HG02885 (cell line): Measurements from ENCODE around the gene NECTIN4.
A peak's percentile ranks its signal among the peaks of the same experiment; 100 is the strongest.
"Not testable (repeated sequence)": the region's sequence is repeated elsewhere in the genome, so short reads cannot be mapped to it uniquely, and the experiment has no call there.

Experiments
- ATAC-seq: cut with Tn5 transposase; IDR thresholded peaks from one replicate; pipeline ENCODE4 v1.9.1; 2021; ENCODE audit warnings: mild to moderate bottlenecking; ENCODE audit not compliant: unreplicated experiment, poor library complexity

NECTIN4 gene

GRCh38 chr1:161089251-161089924 lies at the start of gene NECTIN4:
TSS of gene NECTIN4 (minus strand) at chr1:161089558. CDS start at chr1:161089296, 262 bp downstream.
- no peak for ATAC-seq

DNA sequence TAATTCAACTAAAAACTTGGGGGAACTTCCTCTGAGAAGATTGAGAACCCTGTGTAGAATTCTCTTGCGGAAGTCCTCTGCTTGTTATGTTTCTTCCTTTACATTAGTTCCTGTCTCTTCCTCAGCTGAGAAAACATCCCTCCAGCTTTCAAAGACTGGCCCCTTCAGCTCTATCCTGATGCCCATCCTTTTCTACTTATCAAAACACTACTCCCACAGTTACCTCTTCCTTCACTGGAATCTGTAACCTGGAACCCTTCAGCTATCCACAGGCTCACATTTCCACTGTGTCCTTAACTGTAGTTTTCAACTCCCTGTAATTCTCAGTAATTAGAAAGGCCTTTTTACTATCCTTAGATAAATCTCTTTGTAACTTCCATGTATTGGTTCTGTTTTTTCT lies 49.1 kb upstream of the NECTIN4 start:
- ATAC-seq, result no peak

DNA sequence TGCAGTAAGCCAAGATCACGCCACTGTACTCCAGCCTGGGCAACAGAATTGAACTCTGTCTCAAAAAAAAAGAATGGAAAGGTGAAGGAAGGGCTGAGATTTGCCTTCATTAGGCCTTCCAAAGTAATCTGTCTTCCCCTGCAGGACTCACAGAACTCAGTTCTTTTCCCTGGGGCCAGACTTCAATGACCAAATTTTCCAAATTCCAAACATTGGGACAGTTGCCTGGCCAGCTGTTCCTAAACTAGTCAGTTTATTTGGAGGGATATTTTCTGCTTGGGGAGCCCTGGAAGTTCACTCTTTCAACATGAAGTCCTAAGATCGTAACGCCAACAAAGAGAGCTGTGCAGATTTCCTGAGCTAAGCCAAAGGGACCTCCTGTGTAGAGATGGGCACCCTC lies 48.5 kb upstream of the NECTIN4 start:
- ATAC-seq, result no peak

GRCh38 chr1:161133220-161133740 lies 43.9 kb upstream of the NECTIN4 start:
- ATAC-seq, result no peak

- peak; percentile 94 for ATAC-seq
These were observed 43.3 kb upstream of the NECTIN4 start, which contains the start of gene DEDD for GRCh38 chr1:161132410-161133219. TSS of gene DEDD (minus strand) at chr1:161132667. CDS start at chr1:161124462, 8,205 bp downstream.

DNA sequence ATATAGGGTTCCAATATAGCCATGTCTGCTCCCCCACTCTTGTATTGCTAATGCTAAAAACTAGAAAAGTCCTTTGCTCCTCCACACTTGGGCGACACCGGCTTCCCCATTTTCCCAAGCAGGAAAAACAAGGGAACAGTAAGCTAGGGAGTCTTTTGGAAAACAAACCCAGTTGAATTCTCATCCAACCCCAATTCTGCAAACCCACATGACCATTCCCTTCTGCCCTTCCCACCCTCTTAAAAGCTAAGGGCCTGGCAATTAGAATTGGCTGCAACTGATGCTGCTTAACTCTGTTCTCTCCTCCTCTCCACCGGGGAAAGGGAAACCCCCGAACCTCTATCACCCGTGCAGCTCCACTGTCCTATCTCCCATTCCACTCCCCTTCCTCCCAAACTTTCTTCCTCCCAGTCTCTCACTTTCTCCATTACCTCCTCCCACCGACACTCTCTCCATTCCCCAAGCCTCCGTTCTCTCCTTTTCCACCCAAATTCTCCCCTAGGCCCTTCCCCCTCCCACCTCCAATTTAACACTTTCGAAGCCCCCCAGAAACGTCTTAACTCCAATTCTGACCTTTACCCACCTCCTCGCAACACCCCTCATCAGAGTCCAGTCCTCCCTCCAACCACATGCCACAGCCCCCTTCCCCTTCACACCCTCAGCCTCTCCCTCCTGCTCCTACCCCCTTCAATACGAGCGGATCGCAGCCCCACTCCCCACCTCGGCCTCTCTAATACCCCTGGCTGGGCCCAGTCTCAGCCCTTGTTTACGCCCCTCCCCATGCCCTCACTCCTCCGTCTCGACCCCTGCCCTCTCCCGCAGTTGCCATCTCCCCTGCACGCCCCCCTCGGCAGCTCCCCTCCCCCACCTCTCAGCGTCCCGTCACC lies 42.4 kb upstream of the NECTIN4 start:
- no peak for ATAC-seq

DNA sequence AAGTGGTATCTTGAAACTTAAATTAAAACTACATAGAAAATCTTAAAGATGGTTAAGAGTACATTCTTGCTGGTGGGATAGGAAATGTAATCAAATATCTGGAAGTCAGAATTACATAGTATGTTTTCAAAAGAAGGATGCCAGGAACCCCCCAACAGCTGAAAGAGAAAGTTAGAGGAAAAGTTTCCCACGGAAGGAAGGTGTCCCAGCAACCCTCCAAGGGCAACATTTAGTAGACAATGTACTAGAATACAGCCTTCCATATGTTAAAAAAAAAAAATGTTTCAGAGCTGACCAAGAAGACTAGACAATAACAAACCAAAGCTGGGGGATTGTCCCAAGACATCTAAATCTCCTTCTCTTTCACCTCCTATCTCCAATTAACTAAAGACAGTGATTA lies 40.9 kb upstream of the NECTIN4 start:
- no peak for ATAC-seq

DNA sequence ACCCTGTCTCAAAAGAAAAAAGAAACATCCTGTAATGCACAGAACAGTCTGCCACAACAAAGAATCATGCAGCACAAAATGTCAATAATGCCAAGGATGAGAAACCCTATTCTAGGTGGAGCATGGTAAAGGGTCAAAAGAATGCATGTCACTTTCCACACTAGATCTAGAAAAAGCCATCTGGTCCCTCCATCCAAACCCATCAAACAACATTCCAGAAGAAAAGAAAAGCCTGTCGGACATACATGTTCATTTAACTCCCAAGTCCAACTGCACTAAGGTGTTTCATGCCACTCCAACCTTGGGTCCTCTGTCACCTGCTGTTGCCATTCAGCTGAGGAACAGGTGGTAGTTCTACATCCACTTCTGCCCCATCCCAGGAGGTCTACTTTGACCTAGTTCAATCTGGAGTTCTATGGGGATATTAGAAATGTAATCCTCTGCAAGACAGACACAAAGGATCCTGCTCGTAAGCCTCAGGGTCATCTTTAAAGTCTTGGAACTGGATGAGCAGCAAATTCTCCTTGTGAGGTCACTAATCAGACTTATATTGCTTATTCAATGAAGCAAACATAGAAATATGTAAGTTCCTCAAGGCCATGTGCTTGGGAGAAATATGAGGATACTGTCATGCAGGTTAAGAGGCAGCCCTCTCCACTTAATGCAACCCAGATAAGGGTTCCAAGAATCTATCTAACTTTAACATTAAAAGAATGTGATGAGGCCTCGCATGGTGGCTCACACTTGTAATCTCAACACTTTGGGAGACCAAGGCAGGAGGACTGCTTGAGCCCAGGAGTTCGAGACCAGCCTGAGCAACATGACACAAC lies 39.4 kb upstream of the NECTIN4 start:
- ATAC-seq, result no peak

DNA sequence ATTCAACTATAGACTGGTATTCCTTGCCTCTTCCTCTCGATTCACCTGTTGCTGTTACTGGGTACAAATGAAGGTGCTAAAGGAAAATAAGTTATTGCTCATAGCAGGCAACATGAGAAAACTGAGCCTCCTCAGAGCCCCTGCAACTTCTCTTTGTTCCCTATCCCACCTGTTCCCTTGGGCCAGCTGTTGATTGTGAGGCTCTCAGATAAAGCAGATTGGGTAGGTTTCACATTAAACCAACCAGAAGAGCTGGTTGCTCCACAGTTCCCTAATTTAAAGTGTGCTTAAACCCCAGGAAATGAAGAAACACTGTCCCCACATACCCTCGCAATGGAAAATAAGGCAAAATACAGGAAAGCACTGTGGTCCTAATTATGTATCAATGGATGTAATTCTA lies 38.3 kb upstream of the NECTIN4 start:
- no peak for ATAC-seq

- ATAC-seq, result no peak
These were observed 33.6 kb upstream of the NECTIN4 start for GRCh38 chr1:161122967-161123366.

GRCh38 chr1:161121834-161122233 lies 32.5 kb upstream of the NECTIN4 start:
- ATAC-seq, result no peak

DNA sequence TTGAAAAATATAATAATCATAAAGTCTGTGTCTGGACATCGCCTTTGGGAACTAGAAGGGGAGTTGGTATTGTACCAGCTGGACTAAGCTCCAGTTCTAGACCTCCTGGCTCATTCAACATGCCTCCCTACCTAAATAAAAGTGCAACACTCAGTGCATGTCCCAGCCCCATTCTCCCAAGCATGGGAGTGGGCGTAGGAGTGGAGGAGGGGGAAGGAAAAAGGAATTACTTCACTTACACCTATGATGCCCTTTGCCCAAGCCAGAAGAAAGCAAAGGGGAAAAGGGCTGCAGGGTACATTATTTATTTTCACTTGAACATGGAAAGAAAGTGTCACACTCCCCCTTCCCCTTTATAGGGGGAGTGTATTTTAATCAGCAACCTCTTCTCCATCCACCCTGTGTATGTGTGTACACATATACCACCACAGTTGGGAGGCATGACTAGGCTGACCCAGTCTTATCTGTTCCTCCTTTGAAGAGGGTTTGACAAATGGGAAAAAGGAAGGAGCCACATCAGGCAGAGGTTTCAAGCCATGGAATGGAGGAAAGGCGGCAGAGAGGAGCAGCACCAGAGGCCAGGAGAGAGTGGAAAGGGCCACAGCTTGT lies 31.8 kb upstream of the NECTIN4 start:
- no peak for ATAC-seq

- peak; percentile 67 for ATAC-seq
These were observed 29.9 kb upstream of the NECTIN4 start for GRCh38 chr1:161119092-161119903.

GRCh38 chr1:161117759-161118581 lies 28.6 kb upstream of the NECTIN4 start, which contains the start of the genes NIT1 and PFDN2:
TSS of gene NIT1 (plus strand) at chr1:161118105. CDS start at chr1:161118177, 72 bp downstream.
TSS of gene PFDN2 (minus strand) at chr1:161118037. CDS start at chr1:161118026, 11 bp downstream.
- peak; percentile 85 for ATAC-seq

DNA sequence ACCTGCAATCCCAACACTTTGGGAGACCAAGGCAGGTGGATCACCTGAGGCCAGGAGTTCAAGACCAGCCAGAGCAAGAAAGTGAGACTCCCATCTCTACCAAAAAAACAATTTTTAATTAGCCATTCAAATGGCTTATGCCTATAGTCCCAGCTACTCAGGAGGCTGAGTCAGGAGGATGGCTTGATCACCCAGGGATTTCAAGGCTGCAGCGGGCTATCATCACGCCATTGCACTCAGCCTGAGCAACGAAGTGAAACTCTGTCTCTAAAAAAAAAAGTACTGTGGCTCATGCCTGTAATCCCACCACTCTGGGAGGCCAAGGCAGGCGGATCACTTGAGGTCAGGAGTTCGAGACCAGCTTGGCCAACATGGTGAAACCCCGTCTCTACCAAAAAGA lies 26.6 kb upstream of the NECTIN4 start:
- not testable (repeated sequence) for ATAC-seq

DNA sequence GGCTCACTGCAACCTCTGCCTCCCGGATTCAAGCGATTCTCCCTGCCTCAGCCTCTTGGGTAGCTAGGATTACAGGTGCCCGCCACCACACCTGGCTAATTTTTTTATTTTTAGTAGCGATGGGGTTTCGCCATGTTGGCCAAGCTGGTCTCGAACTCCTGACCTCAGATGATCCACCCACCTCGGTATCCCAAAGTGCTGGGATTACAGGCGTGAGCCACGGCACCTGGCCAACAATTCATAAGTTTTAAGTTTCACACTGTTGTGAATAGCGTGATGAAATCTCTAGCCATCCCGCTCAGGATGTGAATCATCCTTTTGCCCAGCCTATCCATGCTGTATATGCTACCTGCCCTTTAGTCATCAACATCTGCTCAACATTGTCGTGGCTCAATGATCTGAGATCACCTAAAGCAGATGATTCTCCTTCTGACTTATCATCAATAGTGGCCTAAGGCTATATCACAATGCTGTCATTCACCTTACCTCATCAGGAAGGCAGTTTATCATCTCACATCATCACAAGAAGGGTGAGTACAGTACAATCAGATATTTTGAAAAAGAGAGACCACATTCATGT lies 25.9 kb upstream of the NECTIN4 start:
- no peak for ATAC-seq

- ATAC-seq, result no peak
These were observed 25.2 kb upstream of the NECTIN4 start for GRCh38 chr1:161114556-161114955.
